GM12878 (cell line): Measurements from ENCODE around the gene BICC1. TPM values are rescaled to one million over a fixed set of nuclear protein-coding genes. Genes with fewer than 3 reads are reported as not detected.

Experiments
- ATAC-seq: fragments of 200-7000 bp; cut with Tn5 transposase; 3 replicates; pipeline ENCODE4 v1.9.1; 2020; ENCODE audit warnings: mild to moderate bottlenecking, moderate library complexity
- BruUV-seq: library from RNA; stranded (reverse); fragments of 400-500 nt; replicated peaks from 2 replicates; lab custom pipeline; 2021; lab: Mats Ljungman, UMichigan
- CTCF ChIA-PET: fragments of 300-600 bp; sonication (Branson Sonifier 250); formaldehyde crosslinking; extraction: SDS; loops from one replicate; lab custom pipeline; 2021; ENCODE audit warnings: inconsistent platforms; lab: Yijun Ruan, JAX
- POLR2A ChIA-PET: fragments of 350-600 bp; formaldehyde crosslinking; extraction: SDS; loops from one replicate; lab custom pipeline; 2021; ENCODE audit warnings: inconsistent platforms; lab: Charles Lee
- RAD21 ChIA-PET: fragments of 300-600 bp; sonication (Branson Sonifier 250); formaldehyde crosslinking; loops from one replicate; lab custom pipeline; 2023; ENCODE audit warnings: antibody characterized with exemption; ENCODE audit not compliant: unreplicated experiment; lab: Charles Lee
- SMC1A ChIA-PET: fragments of 300-600 bp; sonication (Branson Sonifier 250); formaldehyde crosslinking; loops from one replicate; lab custom pipeline; 2023; ENCODE audit not compliant: unreplicated experiment, uncharacterized antibody; lab: Charles Lee
- DNase-seq: peaks from one replicate; pipeline ENCODE4 v3.0.0-alpha.2; 2011; ENCODE audit warnings: low read depth, low spot score
- FAIRE-seq: peaks from 3 replicates; lab custom pipeline; 2011; peaks lifted over from hg19 to GRCh38; lab: Jason Lieb, UNC
- H2AFZ ChIP-seq: 2 replicates; pipeline ENCODE4 v1.6.0; 2011; ENCODE audit warnings: low read depth, low read length, control low read depth; ENCODE audit not compliant: control insufficient read depth
- H3K27ac ChIP-seq: 2 replicates; pipeline ENCODE4 v1.5.1; 2011; ENCODE audit warnings: control low read depth; ENCODE audit not compliant: control insufficient read depth, insufficient read depth
- H3K27me3 ChIP-seq, 2 experiments: replicated peaks in 1 of 2; 2 replicates each; pipeline versions ENCODE4 v1.6.0 to v1.6.1; 2011; ENCODE audit warnings: low read length in 1 of 2; ENCODE audit not compliant: control insufficient read depth in 2 of 2, insufficient read depth in 2 of 2
- H3K36me3 ChIP-seq, 2 experiments: 2 replicates each; pipeline ENCODE4 v1.5.1; 2011; ENCODE audit warnings: low read length in 1 of 2; ENCODE audit not compliant: control insufficient read depth in 2 of 2, insufficient read depth in 2 of 2
- H3K4me1 ChIP-seq: 2 replicates; pipeline ENCODE4 v1.6.1; 2011; ENCODE audit warnings: mild to moderate bottlenecking, low read length, moderate library complexity, mixed read lengths; ENCODE audit not compliant: control insufficient read depth, insufficient read depth
- H3K4me2 ChIP-seq: 2 replicates; pipeline ENCODE4 v1.6.0; 2011; ENCODE audit warnings: control low read depth; ENCODE audit not compliant: control insufficient read depth, insufficient read depth
- H3K4me3 ChIP-seq: fragments of 200-600 bp; sonication (generic); 2 replicates; pipeline ENCODE4 v1.5.1; 2016
- H3K79me2 ChIP-seq: 2 replicates; pipeline ENCODE4 v1.6.0; 2011; ENCODE audit warnings: low read length; ENCODE audit not compliant: control insufficient read depth, insufficient read depth
- H3K9ac ChIP-seq: 2 replicates; pipeline ENCODE4 v1.8.0; 2011; ENCODE audit warnings: low read length, control low read depth, mixed read lengths; ENCODE audit not compliant: control insufficient read depth, insufficient read depth
- H3K9me3 ChIP-seq: replicated peaks from 3 replicates; pipeline ENCODE4 v1.5.1; 2011; ENCODE audit warnings: mild to moderate bottlenecking, low read length; ENCODE audit not compliant: control insufficient read depth, insufficient read depth
- H4K20me1 ChIP-seq: 2 replicates; pipeline ENCODE4 v1.6.0; 2011; ENCODE audit not compliant: control insufficient read depth, insufficient read depth
- CEBPB ChIP-seq, 2 experiments: fragments of 150-350 bp in 1 of 2; IDR thresholded peaks; 2 replicates each; pipeline ENCODE4 v1.6.1; 2012 to 2014; ENCODE audit warnings: low read depth in 2 of 2, low read length in 2 of 2, borderline replicate concordance in 1 of 2, inconsistent platforms in 1 of 2
- CHD2 ChIP-seq: IDR thresholded peaks from 2 replicates; pipeline ENCODE4 v1.6.1; 2011; ENCODE audit warnings: low read depth, low read length, improper control_type of control experiment, borderline replicate concordance
- EGR1 ChIP-seq, 2 experiments: IDR thresholded peaks; 1 replicate in 1 of 2; 2 replicates in 1 of 2; pipeline ENCODE4 v1.6.1; 2011 to 2012; ENCODE audit warnings: low read depth in 2 of 2, low read length in 2 of 2, borderline replicate concordance in 1 of 2, mild to moderate bottlenecking in 1 of 2, moderate library complexity in 1 of 2
- ETV6 ChIP-seq, 2 experiments: fragments of 450-650 bp in 1 of 2; IDR thresholded peaks in 1 of 2; conservative IDR thresholded peaks in 1 of 2; 2 replicates each; pipeline ENCODE4 v1.6.1; 2014; ENCODE audit warnings: antibody characterized with exemption in 1 of 2, borderline replicate concordance in 1 of 2, low read depth in 1 of 2, mild to moderate bottlenecking in 1 of 2, moderate library complexity in 1 of 2
- HDAC2 ChIP-seq: fragments of 200-600 bp; sonication (generic); IDR thresholded peaks from 2 replicates; pipeline ENCODE4 v1.6.1; 2017
- IRF3 ChIP-seq: fragments of 450-650 bp; IDR thresholded peaks from 2 replicates; pipeline ENCODE4 v1.6.1; 2014; ENCODE audit warnings: mild to moderate bottlenecking
- JUND ChIP-seq: IDR thresholded peaks from 2 replicates; pipeline ENCODE4 v1.6.1; 2012; ENCODE audit warnings: low read depth, mild to moderate bottlenecking, low read length, improper control_type of control experiment, moderate library complexity
- KAT2A ChIP-seq: conservative IDR thresholded peaks from 2 replicates; pipeline ENCODE4 v1.6.1; 2011; ENCODE audit warnings: low read depth, low read length; ENCODE audit not compliant: control insufficient read depth
- MAX ChIP-seq: IDR thresholded peaks from 2 replicates; pipeline ENCODE4 v1.6.1; 2012; ENCODE audit warnings: low read depth, low read length, improper control_type of control experiment
- MEF2A ChIP-seq: IDR thresholded peaks from 2 replicates; pipeline ENCODE4 v1.6.1; 2011; ENCODE audit warnings: low read depth, mild to moderate bottlenecking, low read length, moderate library complexity; ENCODE audit not compliant: insufficient read depth
- NR2C1 ChIP-seq: fragments of 450-650 bp; IDR thresholded peaks from 2 replicates; pipeline ENCODE4 v1.6.1; 2017; ENCODE audit warnings: antibody characterized with exemption, mild to moderate bottlenecking, moderate library complexity
- RFX5 ChIP-seq: IDR thresholded peaks from 2 replicates; pipeline ENCODE4 v1.6.1; 2011; ENCODE audit warnings: low read depth, low read length, improper control_type of control experiment
- SIX5 ChIP-seq: IDR thresholded peaks from 2 replicates; pipeline ENCODE4 v1.6.1; 2011; ENCODE audit warnings: mild to moderate bottlenecking, low read depth, low read length, moderate library complexity; ENCODE audit not compliant: severe bottlenecking
- SMAD5 ChIP-seq: IDR thresholded peaks from 2 replicates; pipeline ENCODE4 v1.6.1; 2016; ENCODE audit warnings: antibody characterized with exemption, low read depth
- SMC3 ChIP-seq: IDR thresholded peaks from 2 replicates; pipeline ENCODE4 v1.6.1; 2011; ENCODE audit warnings: low read length, improper control_type of control experiment, borderline replicate concordance
- SRF ChIP-seq, 2 experiments: IDR thresholded peaks; 2 replicates each; pipeline ENCODE4 v1.6.1; 2011; ENCODE audit warnings: low read depth in 2 of 2, low read length in 2 of 2, mild to moderate bottlenecking in 1 of 2, moderate library complexity in 1 of 2
- SUPT20H ChIP-seq: IDR thresholded peaks from 2 replicates; pipeline ENCODE4 v1.6.1; 2011; ENCODE audit warnings: low read depth, mild to moderate bottlenecking, low read length, moderate library complexity, borderline replicate concordance; ENCODE audit not compliant: control insufficient read depth
- WGBS: methylation state at CpG from one replicate; pipeline ENCODE4 v1.1.6; 2016; ENCODE audit warnings: low lambda C conversion rate; ENCODE audit not compliant: insufficient replicate concordance, insufficient coverage; ENCODE audit errors: missing lambda C conversion rate; 5-methylcytosine and 5-hydroxymethylcytosine counted together
- in situ Hi-C: fragments of 300-500 bp; cut with MboI; formaldehyde crosslinking; loops from 9 replicates; pipeline ENCODE4 v1.14.3; 2018; ENCODE audit warnings: mixed read lengths
- intact Hi-C: fragments of 100-400 bp; cut with micrococcal nuclease; formaldehyde crosslinking; loops from one replicate; pipeline ENCODE4 v1.14.2; 2022; ENCODE audit not compliant: unreplicated experiment
- polyA plus RNA-seq, 11 experiments: library from polyadenylated mRNA; depleted of rRNA in 4 of 11; unstranded in 6 of 11; stranded (reverse) in 5 of 11; fragments of >200 nt; fragmentation: Nextera tagmentation in 4 of 11; fragmentation: Illumina TruSeq in 1 of 11; extraction: Ambion mirVana in 4 of 11; extraction: Trizol in 1 of 11; gene quantifications; 1 replicate in 1 of 11; 2 replicates in 10 of 11; pipeline versions ENCODE4 v1.2.1 to v1.2.3, GENCODE V29; 2011 to 2016; ENCODE audit warnings: inconsistent platforms in 2 of 11, missing spikeins in 2 of 11, low read depth in 1 of 11
- total RNA-seq, 4 experiments: library from RNA; depleted of rRNA in 3 of 4; stranded (reverse); fragments of >200 nt in 3 of 4; fragmentation: Illumina TruSeq in 1 of 4; extraction: Trizol in 1 of 4; gene quantifications; 2 replicates each; pipeline versions ENCODE4 v1.2.1 to v1.2.3, GENCODE V29; 2013 to 2021

Gene BICC1
- total and polyA plus RNA-seq, 10 of the 15 experiments (the other 5 are each of a cell fraction or from before 2014, with no cell fraction given): 0.01 to 0.10 (median 0.04) TPM; not detected in 5

GRCh38 chr10:58486821-58487220 is 25.9 kb upstream of the BICC1 start:
- no peak overlapping the region for H3K4me3 ChIP-seq
- in situ Hi-C loops: no loop called here
- no peaks in the 10 kb centered on the region for H3K27me3 ChIP-seq
- no peaks in the 10 kb centered on the region for H3K36me3 ChIP-seq
- H3K9me3 ChIP-seq: no peaks in the 10 kb centered on the region
- H3K4me2 ChIP-seq: no peak overlapping the region
- H2AFZ ChIP-seq: no peak overlapping the region
- H3K27ac ChIP-seq: no peak overlapping the region
- no peak for DNase-seq
- WGBS: 0% methylated on average over 1 of the region's 1 CpG
- no peak for FAIRE-seq
- no peaks in the 10 kb centered on the region for H4K20me1 ChIP-seq
- intact Hi-C loops: no loop called here
- TF ChIP-seq HDAC2 (no peak), RFX5 (no peak), ETV6 (conservative IDR thresholded peaks at IDR 0.05 in 1 of 2, IDR thresholded peaks at IDR 0.05 in 1 of 2; ENCODE audit: borderline replicate concordance in 1 of 2, low read depth in 1 of 2) (no peak), CEBPB (IDR thresholded peaks at IDR 0.05; ENCODE audit: borderline replicate concordance in 1 of 2, low read depth in 2 of 2, low read length in 2 of 2) (no peak), SRF (IDR thresholded peaks at IDR 0.05; ENCODE audit: low read depth in 2 of 2, low read length in 2 of 2) (no peak)
- TF ChIP-seq, all 136 proteins: peak for 0
- SMC1A ChIA-PET: interaction anchor here (0.6 to 1.6 kb wide), 4 partner anchors 15 to 226 kb away, joined by 3 read pairs; no protein-coding TSS in a partner anchor
- POLR2A ChIA-PET: no interaction called here
- CTCF ChIA-PET: interaction anchor here (1.0 to 1.2 kb wide), 2 partner anchors 12 to 195 kb away, joined by 3 read pairs; no protein-coding TSS in a partner anchor
- H3K4me1 ChIP-seq: no peaks in the 10 kb centered on the region
- BruUV-seq: no TSS peak
- no peak overlapping the region for H3K9ac ChIP-seq
- ATAC-seq: no peak
- RAD21 ChIA-PET: no interaction called here
- no peaks in the 10 kb centered on the region for H3K79me2 ChIP-seq

GRCh38 chr10:58488921-58489320 is 23.8 kb upstream of the BICC1 start:
- BruUV-seq: no TSS peak
- intact Hi-C loops: no loop called here
- no peaks in the 10 kb centered on the region for H3K9me3 ChIP-seq
- ChIA-PET POLR2A (no interaction called here), CTCF (no interaction called here), SMC1A (no interaction called here), RAD21 (no interaction called here)
- no peaks in the 10 kb centered on the region for H4K20me1 ChIP-seq
- H3K4me1 ChIP-seq: no peaks in the 10 kb centered on the region
- no peak overlapping the region for H2AFZ ChIP-seq
- H3K27me3 ChIP-seq: no peaks in the 10 kb centered on the region
- H3K27ac ChIP-seq: no peak overlapping the region
- no peak overlapping the region for H3K4me3 ChIP-seq
- ATAC-seq (no peak), DNase-seq (no peak), FAIRE-seq (no peak)
- in situ Hi-C loops: no loop called here
- no peak overlapping the region for H3K4me2 ChIP-seq
- no peaks in the 10 kb centered on the region for H3K79me2 ChIP-seq
- 16% methylated on average over 2 of the region's 2 CpGs for WGBS
- no peaks in the 10 kb centered on the region for H3K36me3 ChIP-seq
- H3K9ac ChIP-seq: no peak overlapping the region
- TF ChIP-seq SIX5 (no peak), SMAD5 (no peak), NR2C1 (no peak), CHD2 (no peak), IRF3 (no peak), SUPT20H (no peak), MEF2A (no peak), MAX (no peak), JUND (no peak), KAT2A (no peak), EGR1 (IDR thresholded peaks at IDR 0.05; ENCODE audit: borderline replicate concordance in 1 of 2, low read depth in 2 of 2, low read length in 2 of 2) (no peak), SMC3 (no peak)
